ENCODE results near the gene PITHD1. TPM values are rescaled to one million over a fixed set of nuclear protein-coding genes. Genes with fewer than 3 reads are reported as not detected.

Gene PITHD1
- total RNA-seq, 1 experiment from 2014 or later, result 35.6 TPM

DNA sequence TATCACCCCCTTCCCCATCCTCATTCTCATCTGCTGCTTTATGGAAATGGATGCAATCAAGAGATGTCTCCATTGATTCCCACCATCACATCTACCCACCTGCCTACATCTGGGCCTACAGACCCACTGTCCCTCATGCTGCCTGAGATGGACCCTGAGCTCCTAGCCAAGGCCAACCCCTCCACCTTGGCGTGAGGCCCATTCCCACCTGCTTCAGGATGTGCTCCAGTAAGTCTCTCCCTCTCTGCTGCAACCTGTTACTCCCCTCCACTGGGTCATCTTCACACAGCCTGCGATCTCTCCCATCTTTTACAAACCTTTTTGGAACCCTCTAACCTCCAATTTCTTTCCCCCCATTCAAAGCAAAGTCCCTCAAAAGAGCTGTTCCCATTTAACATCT is 26.8 kb downstream of the PITHD1 start:
- no peaks in the 10 kb centered on the region for H3K9me3 ChIP-seq (ENCODE audit: low read length)
- H3K36me3 ChIP-seq (ENCODE audit: insufficient read depth, low read length), result no peaks in the 10 kb centered on the region
- no peak for DNase-seq
- H3K9me2 ChIP-seq (replicated peaks; ENCODE audit: insufficient read depth, low read length), result no peaks in the 10 kb centered on the region
- no peak overlapping the region for H3K4me2 ChIP-seq (ENCODE audit: low read depth, low read length, poor library complexity, severe bottlenecking)
- peaks cover 15% of the 10 kb centered on the region for H3K4me1 ChIP-seq (ENCODE audit: low read length)
- no peak overlapping the region for H3K27ac ChIP-seq (ENCODE audit: low read length)
- no peaks in the 10 kb centered on the region for H4K20me1 ChIP-seq (ENCODE audit: insufficient read depth, low read depth, low read length)
- no peaks in the 10 kb centered on the region; the same call in 1 of the 2 replicates for H3K79me2 ChIP-seq (ENCODE audit: low read length)
- no peaks in the 10 kb centered on the region for H3K27me3 ChIP-seq (ENCODE audit: low read length)
- no peak overlapping the region for H2AFZ ChIP-seq (ENCODE audit: low read length)
- no peak overlapping the region for H3K9ac ChIP-seq (ENCODE audit: low read length)
- H3K4me3 ChIP-seq (ENCODE audit: low read length), result no peak overlapping the region

- H3K27ac ChIP-seq (ENCODE audit: low read length), result no peak overlapping the region
These were observed 28.1 kb downstream of the PITHD1 start for GRCh38 chr1:23806280-23806679.

GRCh38 chr1:23807453-23807852 is 29.2 kb downstream of the PITHD1 start:
- Histone ChIP-seq H3K4me1 (ENCODE audit: low read length) (peaks cover 23% of the 10 kb centered on the region), H3K36me3 (ENCODE audit: insufficient read depth, low read length) (no peaks in the 10 kb centered on the region), H3K27ac (ENCODE audit: low read length) (no peak overlapping the region), H3K9me3 (ENCODE audit: low read length) (no peaks in the 10 kb centered on the region), H4K20me1 (ENCODE audit: insufficient read depth, low read depth, low read length) (no peaks in the 10 kb centered on the region), H3K79me2 (ENCODE audit: low read length) (no peaks in the 10 kb centered on the region), H3K9ac (ENCODE audit: low read length) (no peak overlapping the region), H3K9me2 (replicated peaks; ENCODE audit: insufficient read depth, low read length) (no peaks in the 10 kb centered on the region), H3K27me3 (ENCODE audit: low read length) (no peaks in the 10 kb centered on the region), H3K4me3 (ENCODE audit: low read length) (no peak overlapping the region), H3K4me2 (ENCODE audit: low read depth, low read length, poor library complexity, severe bottlenecking) (no peak overlapping the region), H2AFZ (ENCODE audit: low read length) (no peak overlapping the region)
- DNase-seq, result no peak

More at GRCh38 chr1:23806280-23806679, 28.1 kb downstream of the PITHD1 start:
- H3K79me2 ChIP-seq (ENCODE audit: low read length), result no peaks in the 10 kb centered on the region
- no peaks in the 10 kb centered on the region for H3K9me3 ChIP-seq (ENCODE audit: low read length)
- H3K4me3 ChIP-seq (ENCODE audit: low read length), result no peak overlapping the region
- no peak for DNase-seq
- no peaks in the 10 kb centered on the region for H3K9me2 ChIP-seq (replicated peaks; ENCODE audit: insufficient read depth, low read length)
- H2AFZ ChIP-seq (ENCODE audit: low read length), result no peak overlapping the region
- H4K20me1 ChIP-seq (ENCODE audit: insufficient read depth, low read depth, low read length), result no peaks in the 10 kb centered on the region
- no peak overlapping the region for H3K4me2 ChIP-seq (ENCODE audit: low read depth, low read length, poor library complexity, severe bottlenecking)
- H3K27me3 ChIP-seq (ENCODE audit: low read length), result no peaks in the 10 kb centered on the region
- no peak overlapping the region for H3K9ac ChIP-seq (ENCODE audit: low read length)
- H3K36me3 ChIP-seq (ENCODE audit: insufficient read depth, low read length), result no peaks in the 10 kb centered on the region
- H3K4me1 ChIP-seq (ENCODE audit: low read length), result peaks cover 24% of the 10 kb centered on the region

- peak; percentile 94 for DNase-seq
- no peaks in the 10 kb centered on the region for H3K79me2 ChIP-seq (ENCODE audit: low read length)
- H3K9me2 ChIP-seq (replicated peaks; ENCODE audit: insufficient read depth, low read length), result no peaks in the 10 kb centered on the region
- peaks cover 5% of the 10 kb centered on the region; the same call in 1 of the 2 replicates for H3K36me3 ChIP-seq (ENCODE audit: insufficient read depth, low read length)
- no peak overlapping the region for H3K4me2 ChIP-seq (ENCODE audit: low read depth, low read length, poor library complexity, severe bottlenecking)
- H3K9ac ChIP-seq (ENCODE audit: low read length), result 0 out of 2 replicates have a peak overlapping the region, but pooled peaks have one; percentile 18
- no peaks in the 10 kb centered on the region for H3K27me3 ChIP-seq (ENCODE audit: low read length)
- peaks cover 23% of the 10 kb centered on the region for H3K4me1 ChIP-seq (ENCODE audit: low read length)
- peak overlapping the region; percentile 58 for H3K27ac ChIP-seq (ENCODE audit: low read length)
- H3K9me3 ChIP-seq (ENCODE audit: low read length), result no peaks in the 10 kb centered on the region
- H2AFZ ChIP-seq (ENCODE audit: low read length), result no peak overlapping the region
- H4K20me1 ChIP-seq (ENCODE audit: insufficient read depth, low read depth, low read length), result no peaks in the 10 kb centered on the region
- no peak overlapping the region for H3K4me3 ChIP-seq (ENCODE audit: low read length)
These were observed 31.5 kb downstream of the PITHD1 start for GRCh38 chr1:23809751-23810171.

DNA sequence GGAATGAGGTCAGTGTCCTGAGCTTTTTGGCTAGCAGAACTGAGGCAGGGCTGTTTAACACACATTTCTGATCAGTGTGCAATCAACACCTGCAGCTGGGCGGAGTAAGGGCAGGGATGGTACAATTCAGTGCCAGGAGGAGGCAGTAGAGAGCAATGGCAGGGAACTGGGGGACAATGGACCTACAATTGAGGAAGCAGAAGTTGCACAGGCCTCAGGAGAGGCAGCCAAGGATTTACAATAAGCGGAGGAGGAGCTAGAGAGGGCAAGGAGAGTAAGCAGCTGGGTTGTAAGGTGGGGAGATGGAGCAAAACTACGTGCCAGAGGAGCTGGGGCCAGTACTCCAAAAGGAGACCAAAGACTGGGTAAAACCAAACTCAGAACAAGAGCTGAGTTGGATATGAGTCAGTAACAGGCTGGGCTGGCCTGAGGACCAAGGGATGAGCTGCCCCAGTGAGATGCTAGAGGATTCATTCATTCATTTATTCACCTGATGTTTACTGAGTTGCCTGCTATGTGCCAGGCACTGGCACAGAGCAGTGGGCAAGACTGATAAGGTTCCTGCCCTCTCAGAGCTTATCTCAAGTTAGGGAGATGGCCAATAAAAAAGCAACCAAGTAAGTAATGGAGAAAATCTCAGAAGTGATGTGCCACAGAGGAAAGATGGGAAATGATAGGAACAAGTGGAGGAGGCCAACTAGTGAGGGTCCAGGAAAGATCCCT is 32.8 kb downstream of the PITHD1 start:
- H3K4me2 ChIP-seq (ENCODE audit: low read depth, low read length, poor library complexity, severe bottlenecking), result peak overlapping the region; percentile 39
- peak overlapping the region; percentile 25 for H3K9ac ChIP-seq (ENCODE audit: low read length)
- no peak overlapping the region for H2AFZ ChIP-seq (ENCODE audit: low read length)
- peak overlapping the region; percentile 68 for H3K27ac ChIP-seq (ENCODE audit: low read length)
- H3K9me2 ChIP-seq (replicated peaks; ENCODE audit: insufficient read depth, low read length), result no peaks in the 10 kb centered on the region
- no peaks in the 10 kb centered on the region for H3K79me2 ChIP-seq (ENCODE audit: low read length)
- H3K36me3 ChIP-seq (ENCODE audit: insufficient read depth, low read length), result peaks cover 5% of the 10 kb centered on the region; the same call in 1 of the 2 replicates
- H3K4me3 ChIP-seq (ENCODE audit: low read length), result no peak overlapping the region
- peaks cover 23% of the 10 kb centered on the region for H3K4me1 ChIP-seq (ENCODE audit: low read length)
- H3K9me3 ChIP-seq (ENCODE audit: low read length), result no peaks in the 10 kb centered on the region
- peak; percentile 96 for DNase-seq
- no peaks in the 10 kb centered on the region for H3K27me3 ChIP-seq (ENCODE audit: low read length)
- H4K20me1 ChIP-seq (ENCODE audit: insufficient read depth, low read depth, low read length), result no peaks in the 10 kb centered on the region

DNA sequence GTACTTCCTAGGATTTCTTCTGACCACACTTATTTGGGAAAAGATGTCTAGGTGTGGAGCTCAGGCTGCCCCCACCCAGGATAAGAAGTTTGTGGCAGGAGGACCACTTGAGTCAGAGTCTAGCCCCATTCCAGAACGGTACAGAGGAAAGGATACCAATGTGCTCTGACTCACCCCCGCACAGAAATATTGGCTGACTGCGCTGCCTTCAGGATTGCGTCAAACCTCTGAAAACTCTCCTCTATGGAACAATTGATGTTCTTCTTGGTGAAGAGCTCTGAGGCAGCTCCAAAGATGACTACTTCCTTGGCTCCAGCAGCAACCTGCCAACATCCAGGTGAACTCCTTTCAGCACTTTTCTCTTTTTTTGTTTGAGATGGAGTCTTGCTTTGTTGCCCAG is 35.8 kb downstream of the PITHD1 start:
- H2AFZ ChIP-seq (ENCODE audit: low read length), result no peak overlapping the region
- H3K27me3 ChIP-seq (ENCODE audit: low read length), result no peaks in the 10 kb centered on the region
- no peaks in the 10 kb centered on the region for H3K79me2 ChIP-seq (ENCODE audit: low read length)
- H3K9me2 ChIP-seq (replicated peaks; ENCODE audit: insufficient read depth, low read length), result no peaks in the 10 kb centered on the region
- H3K36me3 ChIP-seq (ENCODE audit: insufficient read depth, low read length), result peaks cover 5% of the 10 kb centered on the region; the same call in 1 of the 2 replicates
- peaks cover 39% of the 10 kb centered on the region for H3K4me1 ChIP-seq (ENCODE audit: low read length)
- no peaks in the 10 kb centered on the region for H3K9me3 ChIP-seq (ENCODE audit: low read length)
- no peak for DNase-seq
- H3K4me3 ChIP-seq (ENCODE audit: low read length), result no peak overlapping the region
- H3K4me2 ChIP-seq (ENCODE audit: low read depth, low read length, poor library complexity, severe bottlenecking), result no peak overlapping the region
- H3K9ac ChIP-seq (ENCODE audit: low read length), result no peak overlapping the region
- H4K20me1 ChIP-seq (ENCODE audit: insufficient read depth, low read depth, low read length), result no peaks in the 10 kb centered on the region
- H3K27ac ChIP-seq (ENCODE audit: low read length), result no peak overlapping the region

GRCh38 chr1:23816361-23816760 is 38.1 kb downstream of the PITHD1 start:
- H3K4me1 ChIP-seq (ENCODE audit: low read length), result peaks cover 20% of the 10 kb centered on the region
- peaks cover 5% of the 10 kb centered on the region; the same call in 1 of the 2 replicates for H3K36me3 ChIP-seq (ENCODE audit: insufficient read depth, low read length)

GRCh38 chr1:23816906-23817305 is 38.7 kb downstream of the PITHD1 start:
- no peaks in the 10 kb centered on the region for H4K20me1 ChIP-seq (ENCODE audit: insufficient read depth, low read depth, low read length)
- H3K9ac ChIP-seq (ENCODE audit: low read length), result no peak overlapping the region
- H3K4me1 ChIP-seq (ENCODE audit: low read length), result peaks cover 16% of the 10 kb centered on the region
- no peak overlapping the region for H3K4me2 ChIP-seq (ENCODE audit: low read depth, low read length, poor library complexity, severe bottlenecking)
- H3K79me2 ChIP-seq (ENCODE audit: low read length), result no peaks in the 10 kb centered on the region
- H3K36me3 ChIP-seq (ENCODE audit: insufficient read depth, low read length), result peaks cover 5% of the 10 kb centered on the region; the same call in 1 of the 2 replicates
- H3K9me2 ChIP-seq (replicated peaks; ENCODE audit: insufficient read depth, low read length), result no peaks in the 10 kb centered on the region
- H3K27me3 ChIP-seq (ENCODE audit: low read length), result no peaks in the 10 kb centered on the region
- H3K9me3 ChIP-seq (ENCODE audit: low read length), result no peaks in the 10 kb centered on the region
- no peak overlapping the region for H2AFZ ChIP-seq (ENCODE audit: low read length)
- H3K27ac ChIP-seq (ENCODE audit: low read length), result peak overlapping the region; percentile 54
- no peak overlapping the region for H3K4me3 ChIP-seq (ENCODE audit: low read length)
- DNase-seq, result no peak

More at GRCh38 chr1:23816361-23816760, 38.1 kb downstream of the PITHD1 start:
- Histone ChIP-seq H3K4me2 (ENCODE audit: low read depth, low read length, poor library complexity, severe bottlenecking) (no peak overlapping the region), H3K9me2 (replicated peaks; ENCODE audit: insufficient read depth, low read length) (no peaks in the 10 kb centered on the region), H3K27ac (ENCODE audit: low read length) (no peak overlapping the region), H3K27me3 (ENCODE audit: low read length) (no peaks in the 10 kb centered on the region), H2AFZ (ENCODE audit: low read length) (no peak overlapping the region), H3K9me3 (ENCODE audit: low read length) (no peaks in the 10 kb centered on the region), H4K20me1 (ENCODE audit: insufficient read depth, low read depth, low read length) (no peaks in the 10 kb centered on the region), H3K9ac (ENCODE audit: low read length) (no peak overlapping the region), H3K4me3 (ENCODE audit: low read length) (no peak overlapping the region), H3K79me2 (ENCODE audit: low read length) (no peaks in the 10 kb centered on the region)
- no peak for DNase-seq

All from Karpas-422 (cell line).